ENCODE results near the gene ZNF584. TPM values are rescaled to one million over a fixed set of nuclear protein-coding genes. Genes with fewer than 3 reads are reported as not detected.

Gene ZNF584
- total and polyA plus RNA-seq, 2 donors (not counting 3 experiments of a cell fraction or from before 2014, with no cell fraction given) = 5.9 to 12.4 TPM

DNA sequence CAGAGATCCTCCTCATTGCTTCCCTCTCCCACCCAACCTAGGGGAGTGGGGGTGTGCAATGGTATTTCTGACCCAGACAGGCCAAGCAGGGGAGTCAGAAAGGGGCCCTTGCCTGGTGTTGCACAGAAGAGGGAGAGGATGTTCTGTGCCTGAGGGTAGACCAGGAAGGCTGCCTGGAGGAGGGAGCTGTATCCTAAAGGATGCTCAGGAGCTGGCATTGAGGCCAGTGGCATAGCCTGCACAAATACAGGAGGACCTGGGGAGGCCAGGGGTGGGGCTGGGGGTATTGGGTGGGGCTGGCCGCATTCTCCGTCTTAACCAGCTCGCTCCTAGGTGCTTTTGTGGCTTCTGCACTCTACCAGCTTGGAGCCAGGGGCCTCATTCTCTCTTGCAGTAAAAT lies 8.5 kb upstream of the ZNF584 start:
- dilution Hi-C loops (cut with MboI; ENCODE audit: extremely low pct_ligation_motif_present, low sequenced_read_pairs) = no loop called here
- FAIRE-seq (no peak), DNase-seq (ENCODE audit: low read depth, low spot score) (no peak)
- no peaks in the 10 kb centered on the region for H3K9me3 ChIP-seq (replicated peaks; ENCODE audit: control insufficient read depth, insufficient read depth, low read length)
- H3K4me1 ChIP-seq (ENCODE audit: control insufficient read depth, extremely low read depth, insufficient read depth, low read length) = peaks cover 12% of the 10 kb centered on the region
- POLR2A ChIA-PET = no interaction called here
- intact Hi-C loops (cut with micrococcal nuclease) = loop anchor here (2.0 kb wide), 1 partner anchor 13 kb away; the partner anchor contains the start of gene RPS5
- CTCF ChIA-PET = no interaction called here
- no peak for TF ChIP-seq POLR2A (IDR thresholded peaks at IDR 0.05; ENCODE audit: low read depth, low read length)
- no peak for TF ChIP-seq MYC (IDR thresholded peaks at IDR 0.05; ENCODE audit: low read depth, low read length)
- no peak for TF ChIP-seq JUN (IDR thresholded peaks at IDR 0.05; ENCODE audit: borderline replicate concordance, insufficient read depth, insufficient read length, low read depth)
- no peak for TF ChIP-seq FOS (IDR thresholded peaks at IDR 0.05; ENCODE audit: borderline replicate concordance, insufficient read depth, low read length)
- TF ChIP-seq, protein P1, sequence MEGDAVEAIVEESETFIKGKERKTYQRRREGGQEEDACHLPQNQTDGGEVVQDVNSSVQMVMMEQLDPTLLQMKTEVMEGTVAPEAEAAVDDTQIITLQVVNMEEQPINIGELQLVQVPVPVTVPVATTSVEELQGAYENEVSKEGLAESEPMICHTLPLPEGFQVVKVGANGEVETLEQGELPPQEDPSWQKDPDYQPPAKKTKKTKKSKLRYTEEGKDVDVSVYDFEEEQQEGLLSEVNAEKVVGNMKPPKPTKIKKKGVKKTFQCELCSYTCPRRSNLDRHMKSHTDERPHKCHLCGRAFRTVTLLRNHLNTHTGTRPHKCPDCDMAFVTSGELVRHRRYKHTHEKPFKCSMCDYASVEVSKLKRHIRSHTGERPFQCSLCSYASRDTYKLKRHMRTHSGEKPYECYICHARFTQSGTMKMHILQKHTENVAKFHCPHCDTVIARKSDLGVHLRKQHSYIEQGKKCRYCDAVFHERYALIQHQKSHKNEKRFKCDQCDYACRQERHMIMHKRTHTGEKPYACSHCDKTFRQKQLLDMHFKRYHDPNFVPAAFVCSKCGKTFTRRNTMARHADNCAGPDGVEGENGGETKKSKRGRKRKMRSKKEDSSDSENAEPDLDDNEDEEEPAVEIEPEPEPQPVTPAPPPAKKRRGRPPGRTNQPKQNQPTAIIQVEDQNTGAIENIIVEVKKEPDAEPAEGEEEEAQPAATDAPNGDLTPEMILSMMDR (IDR thresholded peaks at IDR 0.05; ENCODE audit: extremely low read depth in 1 of 2, insufficient read depth in 1 of 2, low read depth in 1 of 2, low read length in 2 of 2) = no peak
- TF ChIP-seq GATA2 (IDR thresholded peaks at IDR 0.05; ENCODE audit: insufficient read depth, insufficient read length, low read depth, low read length) = no peak
- TF ChIP-seq, protein P2, sequence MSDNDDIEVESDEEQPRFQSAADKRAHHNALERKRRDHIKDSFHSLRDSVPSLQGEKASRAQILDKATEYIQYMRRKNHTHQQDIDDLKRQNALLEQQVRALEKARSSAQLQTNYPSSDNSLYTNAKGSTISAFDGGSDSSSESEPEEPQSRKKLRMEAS (IDR thresholded peaks at IDR 0.05; ENCODE audit: insufficient read depth, insufficient read length) = no peak
- TF ChIP-seq POLR2AphosphoS5 (IDR thresholded peaks at IDR 0.05; ENCODE audit: insufficient read depth, low read depth, low read length) = no peak
- no peak for TF ChIP-seq EZH2 (IDR thresholded peaks at IDR 0.05; ENCODE audit: borderline replicate concordance, low read depth, low read length, severe bottlenecking)
- no peaks in the 10 kb centered on the region for H3K27me3 ChIP-seq (ENCODE audit: control insufficient read depth in 2 of 2, insufficient read depth in 2 of 2, low read length in 2 of 2)
- H3K4me2 ChIP-seq (ENCODE audit: insufficient read depth, low read length) = no peak overlapping the region
- H3K27ac ChIP-seq (ENCODE audit: insufficient read depth, low read depth, low read length) = no peak overlapping the region
- H3K4me3 ChIP-seq (replicated peaks in 1 of 3; ENCODE audit: insufficient read depth in 1 of 3, low read depth in 1 of 3, low read length in 3 of 3) = no peak overlapping the region
- peaks cover 1 to 3% of the 10 kb centered on the region in 2 experiments for H3K36me3 ChIP-seq (ENCODE audit: control insufficient read depth in 2 of 2, extremely low read depth in 1 of 2, insufficient read depth in 2 of 2, low read length in 2 of 2)
- H4K20me1 ChIP-seq (replicated peaks; ENCODE audit: control insufficient read depth, extremely low read depth, insufficient read depth, low read length) = no peaks in the 10 kb centered on the region
- no peak overlapping the region for H3K9ac ChIP-seq (replicated peaks; ENCODE audit: extremely low read depth, insufficient read depth, low read length)
- no peak overlapping the region for H2AFZ ChIP-seq (ENCODE audit: low read depth, low read length)
- H3K79me2 ChIP-seq (ENCODE audit: control insufficient read depth, insufficient read depth, low read length) = no peaks in the 10 kb centered on the region
- BruUV-seq (replicated peaks) = no TSS peak
- H3K9me1 ChIP-seq (replicated peaks; ENCODE audit: control insufficient read depth, extremely low read depth, insufficient read depth, low read length) = no peaks in the 10 kb centered on the region

Data from endothelial cell of umbilical vein (primary cell).